Vagina (tissue), 2 donors: ENCODE measurements around the gene CABLES2.

Experiments
- POLR2AphosphoS5 ChIP-seq, 2 donors: sonication (generic); formaldehyde crosslinking; IDR thresholded peaks; one replicate each; pipeline ENCODE4 v1.9.0; 2017; ENCODE audit warnings: antibody characterized with exemption in 2 of 2, mild to moderate bottlenecking in 2 of 2, low read depth in 1 of 2; ENCODE audit not compliant: insufficient read depth in 1 of 2
- TF ChIP-seq, protein P1 (sequence below), 3 experiments: fragments of 450-650 bp in 2 of 3; fragments of 200-600 bp in 1 of 3; sonication (generic) in 1 of 3; IDR thresholded peaks; one replicate each; pipeline ENCODE4 v1.5.1; 2017 to 2019; ENCODE audit warnings: antibody characterized with exemption in 3 of 3, mild to moderate bottlenecking in 2 of 3, moderate library complexity in 2 of 3

DNA sequence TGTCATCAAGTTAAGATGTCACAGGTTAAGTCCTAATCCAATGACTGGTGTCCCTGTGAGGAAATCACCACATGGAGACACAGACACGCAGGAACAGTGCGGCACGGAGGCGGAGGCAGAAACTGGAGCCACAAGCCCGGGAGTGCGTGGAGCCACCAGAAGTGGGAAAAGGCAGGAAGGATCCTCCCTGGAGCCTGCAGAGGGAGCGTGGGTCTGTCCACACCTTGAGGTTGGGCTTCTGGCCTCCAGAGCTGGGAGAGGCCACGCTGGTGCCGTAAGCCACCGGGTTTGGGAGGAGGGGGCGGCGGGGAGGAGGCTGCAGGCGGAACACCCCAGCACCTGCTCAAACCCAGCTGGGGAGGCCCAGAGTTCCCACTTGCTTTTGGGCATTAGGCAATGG lies 3.8 kb downstream of the CABLES2 start:
- TF ChIP-seq, protein P1, sequence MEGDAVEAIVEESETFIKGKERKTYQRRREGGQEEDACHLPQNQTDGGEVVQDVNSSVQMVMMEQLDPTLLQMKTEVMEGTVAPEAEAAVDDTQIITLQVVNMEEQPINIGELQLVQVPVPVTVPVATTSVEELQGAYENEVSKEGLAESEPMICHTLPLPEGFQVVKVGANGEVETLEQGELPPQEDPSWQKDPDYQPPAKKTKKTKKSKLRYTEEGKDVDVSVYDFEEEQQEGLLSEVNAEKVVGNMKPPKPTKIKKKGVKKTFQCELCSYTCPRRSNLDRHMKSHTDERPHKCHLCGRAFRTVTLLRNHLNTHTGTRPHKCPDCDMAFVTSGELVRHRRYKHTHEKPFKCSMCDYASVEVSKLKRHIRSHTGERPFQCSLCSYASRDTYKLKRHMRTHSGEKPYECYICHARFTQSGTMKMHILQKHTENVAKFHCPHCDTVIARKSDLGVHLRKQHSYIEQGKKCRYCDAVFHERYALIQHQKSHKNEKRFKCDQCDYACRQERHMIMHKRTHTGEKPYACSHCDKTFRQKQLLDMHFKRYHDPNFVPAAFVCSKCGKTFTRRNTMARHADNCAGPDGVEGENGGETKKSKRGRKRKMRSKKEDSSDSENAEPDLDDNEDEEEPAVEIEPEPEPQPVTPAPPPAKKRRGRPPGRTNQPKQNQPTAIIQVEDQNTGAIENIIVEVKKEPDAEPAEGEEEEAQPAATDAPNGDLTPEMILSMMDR (IDR thresholded peaks at IDR 0.05), result no peak
- TF ChIP-seq POLR2AphosphoS5 (IDR thresholded peaks at IDR 0.05; ENCODE audit: insufficient read depth in 1 of 2, low read depth in 1 of 2), result no peak
